ENCODE measurements around the gene ARMH1.
"Not testable (repeated sequence)": the region's sequence is repeated elsewhere in the genome, so short reads cannot be mapped to it uniquely, and the experiment has no call there.

- TF ChIP-seq EZH2 (IDR thresholded peaks at IDR 0.05; ENCODE audit: insufficient read depth, poor library complexity, severe bottlenecking); EZH2phosphoT487 (IDR thresholded peaks at IDR 0.05; ENCODE audit: insufficient read depth, low read depth): not testable (repeated sequence)
Measured at GRCh38 chr1:44766421-44766820, 91.9 kb downstream of the ARMH1 start.
